DND-41 (cell line): Measurements from ENCODE around the gene SYT5.

Experiments used
- ATAC-seq: fragments of 200-7000 bp; cut with Tn5 transposase; 3 replicates; pipeline ENCODE4 v1.9.1; 2021; ENCODE audit warnings: low read depth; ENCODE audit not compliant: insufficient read depth
- DNase-seq: peaks from one replicate; pipeline ENCODE4 v3.0.0-alpha.2; 2020
- H2AFZ ChIP-seq: 2 replicates; pipeline ENCODE4 v1.6.0; 2012; ENCODE audit warnings: low read depth, low read length
- H3K27ac ChIP-seq: 2 replicates; pipeline ENCODE4 v1.5.1; 2012; ENCODE audit warnings: low read length, inconsistent platforms
- H3K27me3 ChIP-seq: fragments of 200-600 bp; sonication (generic); 2 replicates; pipeline ENCODE4 v1.6.0; 2012; ENCODE audit warnings: low read length, mild to moderate bottlenecking, inconsistent platforms; ENCODE audit not compliant: insufficient read depth, poor library complexity
- H3K36me3 ChIP-seq: 2 replicates; pipeline ENCODE4 v1.5.1; 2012; ENCODE audit warnings: low read length, inconsistent platforms; ENCODE audit not compliant: insufficient read depth
- H3K4me1 ChIP-seq: 2 replicates; pipeline ENCODE4 v1.5.1; 2012; ENCODE audit warnings: mild to moderate bottlenecking, low read length; ENCODE audit not compliant: insufficient read depth
- H3K4me2 ChIP-seq: 2 replicates; pipeline ENCODE4 v1.6.0; 2012; ENCODE audit warnings: mild to moderate bottlenecking, moderate library complexity, low read length, inconsistent platforms; ENCODE audit not compliant: insufficient read depth
- H3K4me3 ChIP-seq, 2 experiments: fragments of 200-600 bp in 1 of 2; shearing (Covaris generic) in 1 of 2; 2 replicates each; pipeline ENCODE4 v1.5.1; 2012 to 2016; ENCODE audit warnings: inconsistent platforms in 2 of 2, low read length in 2 of 2, mild to moderate bottlenecking in 2 of 2, low read depth in 1 of 2, moderate library complexity in 1 of 2
- H3K79me2 ChIP-seq: 2 replicates; pipeline ENCODE4 v1.6.0; 2012; ENCODE audit warnings: low read length, inconsistent platforms; ENCODE audit not compliant: insufficient read depth
- H3K9ac ChIP-seq: 2 replicates; pipeline ENCODE4 v1.6.0; 2012; ENCODE audit warnings: low read depth, mild to moderate bottlenecking, inconsistent platforms, low read length, moderate library complexity
- H3K9me3 ChIP-seq: 2 replicates; pipeline ENCODE4 v1.5.1; 2012; ENCODE audit warnings: low read length, moderate library complexity, mild to moderate bottlenecking, inconsistent platforms; ENCODE audit not compliant: insufficient read depth, severe bottlenecking
- H4K20me1 ChIP-seq: 2 replicates; pipeline ENCODE4 v1.6.0; 2012; ENCODE audit warnings: low read length; ENCODE audit not compliant: insufficient read depth
- EZH2 ChIP-seq: IDR thresholded peaks from 3 replicates; pipeline ENCODE4 v1.6.1; 2012; ENCODE audit warnings: borderline replicate concordance, low read depth, mild to moderate bottlenecking, moderate library complexity, low read length, inconsistent platforms; ENCODE audit not compliant: severe bottlenecking
- TF ChIP-seq, protein P1 (sequence below): IDR thresholded peaks from 2 replicates; pipeline ENCODE4 v1.5.1; 2012; ENCODE audit warnings: borderline replicate concordance, low read length, moderate library complexity, mild to moderate bottlenecking; ENCODE audit not compliant: poor library complexity, severe bottlenecking; ENCODE audit errors: extremely low read depth

SYT5 gene

GRCh38 chr19:55169136-55169535 lies 11.0 kb downstream of the SYT5 start:
- Histone ChIP-seq H3K36me3 (no peaks in the 10 kb centered on the region), H3K9ac (no peak overlapping the region), H3K27ac (no peak overlapping the region), H2AFZ (no peak overlapping the region), H3K4me2 (no peak overlapping the region), H3K79me2 (no peaks in the 10 kb centered on the region), H3K4me3 (no peak overlapping the region), H3K9me3 (no peaks in the 10 kb centered on the region), H3K27me3 (peaks cover 19% of the 10 kb centered on the region), H4K20me1 (no peaks in the 10 kb centered on the region), H3K4me1 (no peaks in the 10 kb centered on the region; the same call in 1 of the 2 replicates)
- TF ChIP-seq, protein P1, sequence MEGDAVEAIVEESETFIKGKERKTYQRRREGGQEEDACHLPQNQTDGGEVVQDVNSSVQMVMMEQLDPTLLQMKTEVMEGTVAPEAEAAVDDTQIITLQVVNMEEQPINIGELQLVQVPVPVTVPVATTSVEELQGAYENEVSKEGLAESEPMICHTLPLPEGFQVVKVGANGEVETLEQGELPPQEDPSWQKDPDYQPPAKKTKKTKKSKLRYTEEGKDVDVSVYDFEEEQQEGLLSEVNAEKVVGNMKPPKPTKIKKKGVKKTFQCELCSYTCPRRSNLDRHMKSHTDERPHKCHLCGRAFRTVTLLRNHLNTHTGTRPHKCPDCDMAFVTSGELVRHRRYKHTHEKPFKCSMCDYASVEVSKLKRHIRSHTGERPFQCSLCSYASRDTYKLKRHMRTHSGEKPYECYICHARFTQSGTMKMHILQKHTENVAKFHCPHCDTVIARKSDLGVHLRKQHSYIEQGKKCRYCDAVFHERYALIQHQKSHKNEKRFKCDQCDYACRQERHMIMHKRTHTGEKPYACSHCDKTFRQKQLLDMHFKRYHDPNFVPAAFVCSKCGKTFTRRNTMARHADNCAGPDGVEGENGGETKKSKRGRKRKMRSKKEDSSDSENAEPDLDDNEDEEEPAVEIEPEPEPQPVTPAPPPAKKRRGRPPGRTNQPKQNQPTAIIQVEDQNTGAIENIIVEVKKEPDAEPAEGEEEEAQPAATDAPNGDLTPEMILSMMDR = no peak
- TF ChIP-seq EZH2 = no peak
- DNase-seq = no peak
- ATAC-seq = no peak

- DNase-seq (peak; percentile 81), ATAC-seq (peak; percentile 89)
- TF ChIP-seq EZH2 = no peak
- TF ChIP-seq, protein P1 = no peak
- H3K4me2 ChIP-seq = no peak within 1 kb of the TSS
- H3K9ac ChIP-seq = no peak within 1 kb of the TSS
- H3K4me3 ChIP-seq = no peak within 1 kb of the TSS
- no peaks in the 10 kb centered on the region for H4K20me1 ChIP-seq
- no peaks in the 10 kb centered on the region; the same call in 1 of the 2 replicates for H3K4me1 ChIP-seq
- H3K9me3 ChIP-seq = no peaks in the 10 kb centered on the region
- peaks cover 13% of the 10 kb centered on the region for H3K27me3 ChIP-seq
- H3K79me2 ChIP-seq = no peaks in the 10 kb centered on the region
- no peak within 1 kb of the TSS for H3K27ac ChIP-seq
- H3K36me3 ChIP-seq = no peaks in the 10 kb centered on the region
- no peak within 1 kb of the TSS for H2AFZ ChIP-seq
Measured at GRCh38 chr19:55166530-55167268, 13.4 kb downstream of the SYT5 start, which contains the start of gene DNAAF3. TSS of gene DNAAF3 (minus strand) at chr19:55166613. CDS start at chr19:55166413, 200 bp downstream.

GRCh38 chr19:55165952-55166529 lies 14.0 kb downstream of the SYT5 start:
- Histone ChIP-seq H3K9ac (no peak overlapping the region), H3K9me3 (no peaks in the 10 kb centered on the region), H2AFZ (no peak overlapping the region), H3K4me2 (no peak overlapping the region), H4K20me1 (no peaks in the 10 kb centered on the region), H3K4me3 (no peak overlapping the region), H3K4me1 (no peaks in the 10 kb centered on the region; the same call in 1 of the 2 replicates), H3K27me3 (peaks cover 13% of the 10 kb centered on the region), H3K36me3 (no peaks in the 10 kb centered on the region), H3K79me2 (no peaks in the 10 kb centered on the region), H3K27ac (no peak overlapping the region)
- ATAC-seq (peak; percentile 79), DNase-seq (peak; percentile 65)
- TF ChIP-seq, protein P1 = no peak
- no peak for TF ChIP-seq EZH2
